AG10803 (cell line): ENCODE measurements around the gene ARHGAP24.

Source experiments
- DNase-seq: peaks from one replicate; pipeline ENCODE4 v3.0.0; 2010; ENCODE audit warnings: low read depth
- H3K4me3 ChIP-seq: 2 replicates; pipeline ENCODE4 v1.5.1; 2011; ENCODE audit warnings: mild to moderate bottlenecking, low read length, control low read depth
- CTCF ChIP-seq: conservative IDR thresholded peaks from 2 replicates; pipeline ENCODE4 v1.5.1; 2011; ENCODE audit warnings: mild to moderate bottlenecking, low read length, control low read depth, inconsistent platforms

ARHGAP24 gene

GRCh38 chr4:85932500-85933290 lies 457.7 kb downstream of the ARHGAP24 start:
- no peak overlapping the region for H3K4me3 ChIP-seq
- no peak for TF ChIP-seq CTCF
- DNase-seq: peak; percentile 68

DNA sequence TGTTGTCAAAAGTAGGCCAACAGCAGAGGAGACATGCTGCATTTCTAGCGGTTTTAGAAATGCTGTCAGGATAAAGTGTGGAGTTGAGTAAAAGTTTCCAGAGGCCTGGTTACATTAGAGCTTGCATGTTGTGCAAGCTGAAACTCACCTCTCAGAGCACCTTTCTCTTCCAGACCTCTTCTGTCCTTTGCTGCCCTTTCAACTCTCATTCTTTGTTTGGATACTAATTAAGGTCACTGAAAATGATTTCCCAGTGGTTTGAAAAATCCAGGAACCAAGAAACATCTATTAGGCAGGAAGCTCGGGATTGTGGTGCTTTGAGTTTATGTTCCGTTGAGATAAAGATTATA lies 458.3 kb downstream of the ARHGAP24 start:
- H3K4me3 ChIP-seq: no peak overlapping the region
- no peak for TF ChIP-seq CTCF
- DNase-seq: no peak

DNA sequence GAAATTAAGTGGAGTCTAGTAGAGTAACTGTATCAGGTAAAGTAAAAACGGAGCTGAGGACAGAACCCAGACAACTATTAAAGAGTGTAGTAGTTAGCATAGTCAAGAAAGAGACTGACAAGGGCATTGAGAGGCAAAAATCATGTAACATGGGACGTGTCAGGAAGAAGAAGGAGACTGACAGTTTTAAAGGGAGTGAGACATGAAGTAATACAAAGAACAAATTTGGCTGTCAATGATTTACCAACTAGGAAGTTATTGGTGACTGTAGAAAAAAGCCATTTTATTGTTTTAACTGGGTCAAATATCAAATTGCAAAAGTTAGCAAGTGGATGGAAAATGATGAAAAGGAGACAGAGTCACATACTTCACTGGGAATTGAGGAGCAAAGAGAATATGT lies 462.6 kb downstream of the ARHGAP24 start:
- no peak overlapping the region for H3K4me3 ChIP-seq
- DNase-seq: no peak
- no peak for TF ChIP-seq CTCF

DNA sequence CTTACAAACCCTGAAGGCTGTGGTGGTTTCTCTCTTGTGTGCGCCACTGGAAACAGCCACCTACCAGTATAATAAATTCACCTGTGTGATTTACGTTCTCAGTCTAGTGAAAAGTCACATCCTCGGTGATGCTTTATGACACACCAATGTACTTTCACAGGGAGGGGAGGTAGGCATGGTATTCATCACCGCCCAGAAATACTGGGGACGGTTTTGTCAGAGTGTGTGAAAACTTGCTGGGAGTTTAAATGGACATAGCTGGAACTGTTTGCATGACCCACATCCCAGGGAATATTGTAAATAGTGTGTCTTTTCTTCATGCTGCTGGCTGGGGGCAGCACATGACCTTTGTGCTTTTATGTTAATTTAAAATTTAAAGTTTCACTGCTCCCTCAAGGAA lies 463.1 kb downstream of the ARHGAP24 start:
- no peak overlapping the region for H3K4me3 ChIP-seq
- no peak for DNase-seq
- TF ChIP-seq CTCF: no peak

DNA sequence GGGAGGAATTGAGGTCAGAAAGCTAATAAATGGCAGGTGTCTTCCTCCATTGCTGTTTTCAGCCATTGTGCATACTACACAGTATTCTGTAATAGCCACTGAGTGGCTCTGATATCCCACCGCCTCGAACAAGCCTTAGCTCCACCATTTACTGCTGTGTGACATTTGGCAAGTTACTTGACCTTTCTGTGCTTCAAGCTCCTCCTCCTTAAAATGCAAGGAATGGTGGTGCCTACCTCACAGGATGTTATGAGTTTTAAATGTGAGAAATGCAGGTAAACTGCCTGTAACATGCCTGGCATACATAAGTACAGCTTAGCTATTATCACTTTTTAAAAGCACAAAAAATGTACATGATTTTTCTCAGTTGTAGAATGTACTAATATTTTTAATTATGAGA lies 464.0 kb downstream of the ARHGAP24 start:
- peak overlapping the region; percentile 54 for H3K4me3 ChIP-seq
- DNase-seq: no peak
- TF ChIP-seq CTCF: no peak

GRCh38 chr4:85939595-85939994 lies 464.6 kb downstream of the ARHGAP24 start:
- no peak for TF ChIP-seq CTCF
- H3K4me3 ChIP-seq: peak overlapping the region; percentile 54
- peak; percentile 65 for DNase-seq

DNA sequence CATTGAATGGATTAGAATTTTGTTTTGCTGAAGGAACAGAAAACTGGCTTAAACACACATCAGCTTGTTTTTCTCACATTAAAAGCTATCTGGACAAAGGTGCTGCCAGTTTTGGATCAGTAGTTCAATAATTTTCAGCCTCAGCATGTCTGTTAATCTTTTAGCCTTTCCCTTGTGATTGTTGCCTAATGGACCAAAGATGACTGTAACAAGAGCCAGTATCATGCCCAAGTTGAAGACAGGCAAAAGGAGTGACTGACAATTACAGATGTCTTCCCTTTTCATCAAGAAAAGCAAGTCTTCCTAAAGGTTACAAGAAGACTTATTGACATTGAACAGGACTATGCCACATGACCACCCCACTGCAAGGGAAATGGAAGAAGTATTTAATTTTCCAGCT lies 465.2 kb downstream of the ARHGAP24 start:
- TF ChIP-seq CTCF: no peak
- H3K4me3 ChIP-seq: peak overlapping the region; percentile 54; the same call in 1 of the 2 replicates
- no peak for DNase-seq
